NCI-H446 treated with DMSO at 0.1 percent for 48 hours (cell line): ENCODE results near the gene PDGFRB.

Source experiments
- DNase-seq: peaks from one replicate; lab custom pipeline; 2025; lab: John Stamatoyannopoulos, UW

Gene PDGFRB

DNA sequence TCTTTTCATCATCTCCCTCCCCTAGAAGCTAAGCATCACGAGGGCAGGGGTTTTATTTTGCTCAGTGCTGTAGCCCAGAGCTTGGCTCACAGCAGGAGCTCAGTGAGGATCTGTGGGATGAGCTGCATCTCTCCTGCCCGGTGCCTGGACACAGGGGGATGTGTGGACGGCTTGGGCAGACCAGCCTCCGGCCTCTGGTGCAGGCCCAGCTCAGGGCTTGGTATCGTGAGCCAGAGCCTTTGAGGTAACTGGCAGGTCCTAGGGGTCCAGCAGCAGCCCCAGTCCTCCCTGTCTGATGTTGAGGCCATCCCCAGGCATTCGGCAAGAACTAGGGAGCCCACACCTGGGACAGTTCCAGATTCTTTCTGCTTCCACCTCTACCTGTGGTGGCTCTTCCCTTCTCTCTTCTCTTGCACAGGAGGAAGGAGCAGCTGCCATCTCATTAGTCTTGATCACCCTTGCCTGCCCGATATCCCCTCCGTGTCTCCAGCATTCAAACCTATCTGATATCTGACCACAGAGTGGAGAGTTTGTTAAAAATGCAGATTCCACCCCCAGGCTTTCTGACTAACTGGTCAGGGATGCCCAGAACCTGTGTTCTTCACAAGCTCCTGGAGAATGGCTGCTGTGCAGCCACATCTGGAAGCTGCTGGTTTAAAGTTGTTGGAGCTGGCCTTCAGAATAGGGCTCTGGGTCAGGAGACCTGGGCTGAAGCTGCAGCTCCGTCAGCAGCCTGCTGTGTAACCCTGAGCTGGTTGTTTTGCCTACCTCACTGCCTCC, 26.3 kb upstream of the PDGFRB start:
- no peak for DNase-seq

DNA sequence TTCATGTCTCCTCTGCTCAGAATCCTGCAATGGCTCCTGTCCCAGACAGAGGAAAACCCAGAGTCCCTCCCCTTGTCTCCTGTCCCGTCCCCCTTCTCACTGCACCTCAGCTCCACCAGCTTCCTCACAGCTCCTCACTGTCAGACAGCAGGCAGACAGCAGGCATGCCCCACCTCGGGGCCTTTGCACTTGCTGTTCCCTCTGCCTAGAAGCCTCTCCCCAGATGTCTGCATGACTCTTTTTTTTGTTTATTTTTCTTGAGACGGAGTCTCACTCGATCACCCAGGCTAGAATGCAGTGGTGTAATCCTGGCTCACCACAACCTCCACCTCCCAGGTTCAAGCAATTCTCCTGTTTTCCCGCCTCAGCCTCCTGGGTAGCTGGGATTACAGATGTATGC, 25.4 kb upstream of the PDGFRB start:
- DNase-seq = no peak

DNA sequence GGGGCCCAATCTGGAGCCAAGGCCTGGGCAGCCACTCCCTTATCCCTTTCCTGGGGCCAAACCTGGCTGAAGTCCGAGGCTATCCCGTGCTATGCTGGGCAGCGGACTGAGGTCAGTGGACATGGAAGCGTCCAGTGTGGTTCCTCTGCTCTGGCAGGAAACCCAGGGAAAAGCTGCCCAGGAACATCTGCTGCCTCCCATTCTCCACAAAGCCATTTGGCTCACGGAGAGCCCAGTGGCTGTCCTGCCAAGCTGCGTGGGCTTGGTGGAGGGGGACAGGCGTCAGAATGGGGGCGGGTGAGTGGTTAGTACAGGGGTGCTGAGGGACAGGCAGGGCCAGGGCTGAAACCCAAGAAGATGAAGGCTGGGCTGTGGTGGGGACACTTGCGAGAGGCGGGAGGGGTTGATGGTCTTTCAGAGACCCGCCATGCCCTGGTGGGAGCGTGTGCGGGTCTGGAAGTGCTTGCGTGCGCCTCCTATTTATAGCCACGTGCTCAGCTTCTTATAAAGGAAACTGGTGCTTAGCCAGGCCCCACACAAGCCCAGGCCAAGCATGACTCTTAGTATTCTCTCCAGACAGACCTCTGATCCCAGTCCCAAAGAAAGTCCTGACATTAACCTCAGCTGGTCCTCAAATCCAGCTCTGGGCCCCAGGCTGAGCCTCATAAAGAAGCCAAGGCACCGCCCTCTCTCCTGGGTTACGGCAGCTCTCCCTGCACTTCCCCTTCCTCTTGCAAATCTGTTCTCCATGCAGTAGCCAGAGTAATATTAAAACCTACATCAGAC, 24.8 kb upstream of the PDGFRB start:
- no peak for DNase-seq

DNA sequence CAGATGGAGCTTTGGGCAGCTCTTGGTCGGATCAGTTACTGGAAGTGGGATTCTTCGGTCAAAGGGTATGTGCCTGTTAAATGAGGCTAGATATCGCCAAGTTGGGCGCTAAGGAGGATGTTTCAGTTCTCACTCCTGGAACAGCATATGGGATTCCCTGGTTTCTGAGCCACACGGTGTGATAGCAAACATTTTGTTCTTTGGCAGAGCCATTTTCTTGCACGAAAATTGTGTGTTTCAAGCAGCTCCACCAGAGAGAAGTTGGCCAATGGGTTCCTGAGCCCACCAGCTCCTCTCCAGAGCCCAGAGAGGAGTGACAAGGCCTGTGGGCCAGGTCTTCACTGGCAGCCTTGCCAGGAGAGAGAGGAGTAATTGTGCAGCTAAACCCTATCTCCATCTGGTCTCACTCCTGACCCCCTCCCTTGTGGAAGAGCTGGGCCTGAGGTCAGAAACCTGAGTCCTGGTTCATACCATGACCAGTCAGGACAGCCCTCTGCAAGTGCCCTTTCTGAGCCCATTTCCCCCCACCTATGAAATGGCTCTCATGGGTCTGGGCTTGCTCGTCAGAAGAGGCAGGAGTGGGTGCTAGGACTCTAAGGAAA, 23.5 kb upstream of the PDGFRB start:
- no peak for DNase-seq

DNA sequence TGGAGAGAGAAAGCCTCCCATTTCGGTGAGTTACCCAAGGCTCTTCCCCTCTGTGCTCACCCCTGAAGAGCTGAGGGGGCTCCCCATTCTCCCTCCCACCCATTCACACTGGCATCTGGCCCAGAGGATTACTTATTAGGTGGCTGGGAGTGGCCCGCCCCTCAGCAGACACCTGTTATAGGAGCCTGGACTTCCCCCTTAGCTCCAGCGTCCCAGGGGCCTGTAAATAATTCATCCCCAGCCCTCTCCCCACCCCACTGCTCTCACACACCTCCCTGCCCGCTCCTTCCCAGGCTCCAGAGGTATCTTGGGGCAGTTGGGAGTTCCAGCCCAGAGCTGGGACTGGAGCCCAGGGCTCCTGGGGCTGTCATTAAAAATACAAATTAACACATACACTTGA, 22.6 kb upstream of the PDGFRB start:
- no peak for DNase-seq

DNA sequence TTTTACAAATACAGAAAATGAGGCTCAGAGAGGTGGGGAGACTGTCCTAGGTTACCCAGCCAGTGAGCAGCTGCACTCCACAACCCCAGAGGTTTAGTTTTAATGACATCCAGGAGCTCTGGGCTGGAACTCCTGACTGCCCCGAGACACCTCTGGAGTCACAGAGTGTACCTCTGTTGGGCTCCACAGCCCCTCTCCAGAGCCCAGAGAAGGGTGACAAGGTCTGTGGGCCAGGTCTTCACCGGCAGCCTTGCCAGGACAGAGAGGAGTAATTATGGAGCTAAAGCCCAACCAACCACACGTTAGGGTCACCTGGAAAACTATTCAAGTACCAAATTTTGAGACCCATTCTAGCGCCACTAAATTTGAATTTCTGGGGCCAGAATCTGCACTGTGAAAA, 22.1 kb upstream of the PDGFRB start:
- DNase-seq = no peak

DNA sequence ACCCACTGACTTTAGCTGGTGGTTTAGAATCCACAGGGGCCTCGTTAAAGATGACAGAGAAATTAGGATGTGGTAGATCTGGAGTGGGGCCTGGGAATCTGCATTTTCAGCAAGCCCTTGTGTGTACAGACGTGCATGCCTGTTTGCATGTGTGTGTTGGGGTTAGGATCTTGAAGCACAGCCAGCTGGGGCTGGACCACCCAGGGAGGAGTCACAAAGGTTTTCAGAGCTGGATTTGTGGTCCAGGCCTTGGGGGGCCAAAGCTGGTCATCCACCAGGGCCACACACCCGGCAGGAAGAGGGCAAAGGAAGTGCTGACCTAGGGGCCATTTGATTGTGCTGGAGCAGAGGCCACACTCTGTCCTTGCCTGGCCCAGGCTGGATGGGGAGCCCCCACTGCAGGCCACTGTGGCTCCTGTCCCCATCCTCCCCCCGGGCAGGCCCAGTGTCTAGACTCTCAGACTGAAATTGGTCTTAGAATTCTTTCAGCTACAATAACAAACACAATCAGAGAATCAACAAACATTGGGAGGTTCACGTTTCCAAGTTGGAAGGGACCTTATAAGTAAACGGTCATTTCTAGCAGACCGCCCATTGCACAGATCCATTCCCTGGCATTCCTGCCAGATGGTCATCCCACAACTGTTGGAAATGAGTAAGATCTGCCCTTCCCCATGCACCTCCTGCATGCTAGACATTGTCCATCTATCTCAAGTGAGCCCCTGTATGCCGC, 21.3 kb upstream of the PDGFRB start:
- DNase-seq = no peak

DNA sequence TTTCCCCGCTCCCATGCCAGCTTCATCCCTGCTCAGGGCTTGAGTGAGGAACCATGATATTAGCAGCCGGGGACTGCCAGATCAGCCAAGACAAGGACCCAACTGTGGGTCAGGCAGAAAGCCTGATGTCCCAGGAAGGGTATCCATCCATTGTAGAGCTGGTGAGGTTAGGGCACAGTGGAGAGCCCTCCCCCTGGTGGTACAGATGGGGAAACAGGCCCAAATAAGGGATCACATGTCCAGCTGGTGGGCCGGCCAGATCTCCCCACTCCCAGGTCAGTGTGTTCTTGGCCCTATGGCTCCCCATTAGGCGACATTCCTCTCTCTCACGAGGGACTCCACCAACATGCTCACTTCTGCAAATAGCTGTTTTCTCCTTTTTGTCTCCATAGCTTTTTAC, 19.9 kb upstream of the PDGFRB start:
- no peak for DNase-seq

DNA sequence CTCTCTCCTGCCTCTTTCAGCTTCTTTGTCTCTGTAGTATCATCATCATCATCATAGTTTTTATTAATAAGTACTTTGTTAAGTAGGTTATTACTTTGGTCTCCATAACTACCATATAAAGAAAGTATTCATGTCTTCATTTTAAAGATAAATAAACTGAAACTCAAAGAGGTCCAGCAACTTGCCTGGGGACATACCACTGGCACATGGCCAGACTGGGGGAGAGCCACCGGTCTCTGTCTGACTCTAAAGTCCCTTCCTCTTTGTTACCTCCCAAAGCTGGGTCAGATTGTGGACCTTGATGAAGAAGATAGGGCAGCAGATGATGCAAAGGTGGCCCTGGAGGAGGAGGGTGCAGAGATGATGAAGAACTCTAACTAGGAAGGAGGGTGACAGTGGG, 19.4 kb upstream of the PDGFRB start:
- DNase-seq = no peak

DNA sequence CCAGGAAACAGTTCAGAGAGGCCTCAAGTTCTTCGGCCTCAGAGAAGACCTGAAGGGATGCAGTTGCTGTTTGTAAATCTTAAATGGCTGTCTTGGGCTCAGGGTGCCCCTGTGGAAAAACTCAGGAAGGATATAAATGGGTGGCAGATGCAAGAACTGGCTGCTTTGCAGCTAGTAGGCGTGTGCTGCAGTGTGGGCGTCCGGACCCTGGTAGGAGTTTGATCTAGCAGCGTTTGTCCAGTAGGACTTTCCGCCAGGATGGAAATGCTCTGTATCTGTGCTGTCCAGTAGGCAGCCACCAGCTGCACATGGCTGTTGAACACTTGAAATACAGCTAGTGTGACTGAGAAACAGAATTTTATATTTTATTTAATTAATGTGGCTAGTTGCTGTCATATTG, 18.6 kb upstream of the PDGFRB start:
- no peak for DNase-seq

DNA sequence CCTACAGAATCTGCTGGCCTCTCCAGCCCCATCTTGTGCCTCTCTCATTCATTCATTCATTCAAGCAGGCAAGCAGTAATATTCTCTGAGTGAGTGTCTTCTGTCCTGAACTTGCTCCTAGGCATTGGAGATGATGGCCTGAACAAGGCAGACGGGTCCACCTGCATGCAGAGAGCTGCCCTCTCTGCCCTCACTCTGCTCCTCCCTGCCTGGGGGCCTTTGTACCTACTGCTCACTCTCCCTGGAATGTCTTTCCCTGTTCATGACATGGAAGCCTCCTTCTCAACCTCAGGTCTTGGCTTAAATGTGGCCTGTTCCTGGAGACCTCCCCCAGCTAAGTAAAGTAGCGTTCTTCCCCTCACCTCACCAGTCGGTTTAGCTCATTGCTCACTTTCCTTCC, 17.5 kb upstream of the PDGFRB start:
- DNase-seq = no peak

DNA sequence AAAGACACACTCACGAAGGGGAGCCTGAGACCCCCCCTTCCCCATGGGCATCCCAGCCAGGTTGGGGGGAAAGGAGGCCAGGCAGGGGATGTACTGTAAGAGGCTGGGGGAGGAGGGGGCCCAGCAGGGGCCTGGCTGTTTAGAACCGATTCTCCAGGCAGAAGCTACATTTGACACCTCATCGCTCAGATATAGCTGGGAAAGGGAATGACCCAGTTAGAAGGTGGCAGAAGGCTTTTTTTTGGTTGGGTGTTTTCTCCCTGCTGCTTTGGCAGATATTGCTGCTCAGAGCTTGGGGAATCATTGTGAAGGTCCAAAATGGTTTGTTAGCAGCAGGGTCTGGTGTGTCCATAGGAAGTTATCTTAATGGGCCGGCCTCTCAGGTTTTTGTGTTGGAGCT, 16.9 kb upstream of the PDGFRB start:
- DNase-seq = no peak

DNA sequence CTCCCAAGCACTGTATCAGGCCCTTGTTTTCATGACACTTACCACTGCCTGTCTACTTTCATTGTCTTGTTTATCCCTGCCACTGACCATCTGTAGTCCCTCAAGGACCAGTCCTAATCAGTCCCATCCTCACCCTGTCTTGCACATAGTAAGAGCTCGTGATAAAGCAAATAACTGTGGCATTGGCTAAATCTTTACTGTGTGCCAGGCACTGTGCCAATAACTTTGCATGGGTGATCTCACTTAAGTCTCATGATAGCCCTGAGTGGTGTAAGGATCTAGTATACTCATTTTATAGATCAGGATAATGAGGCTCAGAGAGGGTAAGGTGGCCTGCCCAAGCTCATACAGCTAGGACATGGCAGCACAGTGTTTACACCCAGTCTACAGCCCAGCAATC, 16.5 kb upstream of the PDGFRB start:
- no peak for DNase-seq

DNA sequence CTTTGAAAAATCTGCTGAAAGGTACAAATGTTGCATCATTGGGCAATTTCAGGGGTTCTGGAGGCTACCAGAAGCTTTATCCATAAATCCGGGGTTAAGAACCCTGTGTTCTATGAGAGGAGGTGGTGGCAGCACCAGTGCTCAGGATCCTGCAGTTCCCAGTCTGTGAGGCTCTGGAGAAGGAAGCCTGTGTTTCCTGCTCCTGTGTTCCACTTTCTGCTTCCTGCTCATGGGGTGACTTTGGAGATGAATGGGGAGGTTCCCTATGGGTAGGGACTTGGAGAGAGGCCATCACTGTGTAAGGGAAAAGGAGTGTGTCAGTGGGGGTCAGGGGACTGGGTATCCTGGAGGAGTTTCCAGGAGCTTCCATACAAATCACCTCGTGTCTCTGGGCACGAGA, 13.2 kb upstream of the PDGFRB start:
- no peak for DNase-seq

DNA sequence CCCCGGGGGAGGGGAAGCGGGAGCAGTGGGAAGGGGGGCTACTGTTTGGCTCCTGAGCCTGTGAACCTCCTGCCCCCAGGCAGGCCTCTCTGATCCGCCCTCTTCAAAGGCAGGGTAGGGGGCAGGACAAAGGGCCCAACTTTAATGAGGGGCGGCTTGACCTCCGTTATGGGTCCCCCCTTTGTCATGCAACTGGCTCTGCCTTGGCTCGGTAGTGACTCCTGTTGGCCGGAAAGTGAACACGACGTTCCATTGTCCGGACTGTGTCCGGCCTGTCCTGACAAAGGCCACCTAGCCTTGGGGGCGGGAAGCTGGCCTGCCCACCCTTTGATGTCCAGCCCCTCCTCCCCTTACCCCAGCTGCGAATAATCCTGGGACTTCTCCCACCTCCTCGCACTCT, 12.3 kb upstream of the PDGFRB start:
- no peak for DNase-seq

DNA sequence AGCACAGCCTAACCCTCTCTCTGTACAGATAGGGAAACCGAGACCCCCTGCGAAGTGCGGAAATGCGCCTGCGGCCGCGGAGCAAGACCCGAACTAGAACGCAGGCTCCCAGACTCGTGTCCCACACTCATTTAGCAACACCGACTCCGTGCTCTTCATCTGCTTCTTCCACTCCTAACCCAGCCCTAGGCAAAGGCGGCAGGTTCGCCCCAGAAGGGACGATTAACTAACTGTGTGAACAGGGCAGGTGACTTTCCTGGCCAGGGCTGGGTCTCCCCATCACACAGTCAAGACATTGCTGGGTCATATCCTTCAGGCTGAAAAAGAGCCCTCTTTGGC, 11.8 kb upstream of the PDGFRB start:
- DNase-seq = no peak

DNA sequence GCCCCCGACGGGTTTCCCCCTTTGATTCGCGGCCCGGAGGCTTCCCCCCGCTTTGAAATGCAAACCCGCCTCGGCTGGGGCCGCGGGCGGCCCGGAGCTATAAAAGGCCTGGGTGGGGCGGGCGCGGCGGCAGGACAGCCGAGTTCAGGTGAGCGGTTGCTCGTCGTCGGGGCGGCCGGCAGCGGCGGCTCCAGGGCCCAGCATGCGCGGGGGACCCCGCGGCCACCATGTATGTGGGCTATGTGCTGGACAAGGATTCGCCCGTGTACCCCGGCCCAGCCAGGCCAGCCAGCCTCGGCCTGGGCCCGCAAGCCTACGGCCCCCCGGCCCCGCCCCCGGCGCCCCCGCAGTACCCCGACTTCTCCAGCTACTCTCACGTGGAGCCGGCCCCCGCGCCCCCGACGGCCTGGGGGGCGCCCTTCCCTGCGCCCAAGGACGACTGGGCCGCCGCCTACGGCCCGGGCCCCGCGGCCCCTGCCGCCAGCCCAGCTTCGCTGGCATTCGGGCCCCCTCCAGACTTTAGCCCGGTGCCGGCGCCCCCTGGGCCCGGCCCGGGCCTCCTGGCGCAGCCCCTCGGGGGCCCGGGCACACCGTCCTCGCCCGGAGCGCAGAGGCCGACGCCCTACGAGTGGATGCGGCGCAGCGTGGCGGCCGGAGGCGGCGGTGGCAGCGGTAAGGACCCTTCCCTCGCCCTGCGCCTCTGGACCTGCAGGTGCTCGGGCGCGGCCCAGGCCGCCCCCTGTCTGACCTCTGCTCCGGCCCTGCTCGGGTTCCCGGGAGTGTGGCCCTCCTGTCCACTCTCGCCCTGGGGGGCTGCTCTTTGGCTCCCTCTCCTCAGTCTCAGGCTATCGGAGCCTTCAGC, 11.2 kb upstream of the PDGFRB start, which contains the start of gene CDX1:
Gene CDX1 (plus strand): TSS at position 129 of the 862 bp plus-strand sequence. CDS start 99 bp downstream, at position 228.
- no peak for DNase-seq

DNA sequence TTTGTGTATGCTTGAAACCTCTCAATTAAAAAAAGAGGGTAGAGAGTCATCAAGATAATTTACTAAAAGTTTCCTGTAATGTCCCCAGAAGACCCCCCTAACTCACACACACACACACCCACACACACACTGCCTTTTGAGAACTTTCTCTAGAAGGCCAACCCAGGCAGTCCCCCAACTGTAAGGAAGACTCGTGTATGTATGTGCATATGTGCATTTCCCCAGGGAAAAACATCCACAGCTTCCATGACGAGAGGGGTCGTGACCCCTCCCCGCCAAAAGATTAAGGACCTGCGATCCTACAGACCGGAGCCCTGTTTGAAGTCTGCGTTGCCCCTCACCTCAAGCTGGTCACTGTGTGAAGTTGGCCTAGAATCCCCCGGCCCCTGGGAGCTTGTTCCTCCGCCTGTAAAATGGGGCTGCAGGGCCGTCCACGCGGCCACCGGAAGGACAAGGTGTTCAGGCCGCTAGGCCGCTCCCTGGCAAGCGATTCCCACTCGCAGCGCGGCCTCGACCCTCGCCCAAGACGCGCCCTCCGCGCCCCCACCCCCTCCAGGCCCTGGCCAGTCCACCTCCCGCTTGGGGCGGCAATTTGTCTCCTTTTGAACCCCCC, 10.5 kb upstream of the PDGFRB start:
- no peak for DNase-seq

DNA sequence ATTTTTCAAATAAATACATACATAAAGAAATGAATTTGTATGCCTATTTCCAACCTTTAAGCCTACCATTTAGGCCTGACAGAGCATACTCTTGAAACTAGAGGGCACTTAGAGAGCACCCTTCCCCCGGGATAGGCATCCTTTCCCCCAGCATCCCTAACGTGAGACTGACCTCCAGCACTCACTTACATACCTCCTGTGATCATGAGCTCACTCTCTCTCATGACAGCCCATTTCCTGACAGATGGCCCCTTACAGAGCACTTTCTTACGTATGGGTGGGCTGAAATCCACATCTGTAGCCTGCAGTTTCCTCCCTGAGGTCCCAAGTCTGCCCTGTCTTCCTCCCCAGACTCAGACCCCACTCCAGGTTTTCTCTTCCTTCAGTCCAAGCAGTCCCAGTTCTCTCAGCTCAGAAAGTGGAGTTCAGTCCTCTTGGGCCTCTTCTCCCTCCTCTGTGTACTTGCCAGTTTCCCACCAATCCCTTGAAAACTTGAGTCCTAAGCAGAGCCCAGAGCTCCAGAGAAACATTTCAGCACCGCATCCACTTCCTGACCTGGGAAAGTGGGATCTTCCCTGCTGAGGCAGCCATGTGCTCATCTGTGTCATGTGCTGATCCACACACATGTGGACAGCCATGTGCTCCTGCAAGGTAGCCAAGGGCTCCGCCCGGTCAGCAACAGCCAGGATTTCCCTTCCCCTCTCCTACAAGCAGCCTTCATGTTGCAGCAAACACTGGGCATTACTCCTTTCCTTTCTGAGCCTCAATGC, 8.8 kb upstream of the PDGFRB start:
- no peak for DNase-seq

DNA sequence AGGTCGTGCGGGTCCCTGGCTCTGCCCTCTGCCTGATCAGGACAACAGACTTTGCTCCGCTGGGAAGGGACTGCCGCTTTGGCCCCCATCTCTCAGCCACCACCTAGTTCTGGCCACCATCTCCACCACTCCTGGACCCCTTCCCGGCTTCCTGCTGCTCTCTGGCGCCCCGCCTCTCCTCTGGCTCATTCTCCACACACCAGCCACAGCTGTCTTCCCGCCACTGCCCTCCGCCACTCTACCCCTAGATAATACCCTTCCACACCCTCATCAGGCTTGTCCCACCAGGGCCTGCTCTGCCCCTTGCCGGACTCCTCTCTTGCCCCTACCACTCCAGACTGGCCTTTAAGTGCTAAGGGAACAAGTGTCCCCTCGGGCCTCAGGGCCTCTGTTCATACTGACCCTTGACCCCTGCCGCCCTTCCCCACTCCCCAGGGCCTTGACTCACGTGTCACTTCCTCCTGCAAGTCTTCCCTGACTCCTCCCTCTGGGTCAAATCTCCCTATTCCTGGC, 8.0 kb upstream of the PDGFRB start:
- peak; percentile 18 for DNase-seq
